HCT116 (cell line): ENCODE data around the gene STK17A.

ENCODE experiments used
- CTCF ChIP-seq, 3 experiments: fragments of 200-600 bp in 1 of 3; sonication (generic) in 1 of 3; IDR thresholded peaks in 2 of 3; conservative IDR thresholded peaks in 1 of 3; 2 replicates each; pipeline ENCODE4 v1.5.1; 2012 to 2017; ENCODE audit warnings: low read depth in 2 of 3, low read length in 2 of 3, antibody characterized with exemption in 1 of 3, borderline replicate concordance in 1 of 3, control low read depth in 1 of 3, mild to moderate bottlenecking in 1 of 3, mixed read lengths in 1 of 3, mixed run types in 1 of 3, moderate library complexity in 1 of 3; ENCODE audit not compliant: insufficient read depth in 1 of 3
- EZH2 ChIP-seq: fragments of 200-600 bp; sonication (generic); IDR thresholded peaks from 2 replicates; pipeline ENCODE4 v1.6.1; 2017; ENCODE audit warnings: antibody characterized with exemption, mixed run types
- EZH2phosphoT487 ChIP-seq: fragments of 200-600 bp; IDR thresholded peaks from 2 replicates; pipeline ENCODE4 v1.6.1; 2018; ENCODE audit warnings: antibody characterized with exemption, borderline replicate concordance
- POLR2A ChIP-seq: IDR thresholded peaks from 2 replicates; pipeline ENCODE4 v1.7.0; 2011; ENCODE audit warnings: borderline replicate concordance; ENCODE audit not compliant: insufficient read depth, insufficient read length; ENCODE audit errors: extremely low read depth
- POLR2AphosphoS5 ChIP-seq: IDR thresholded peaks from 2 replicates; pipeline ENCODE4 v1.6.1; 2011; ENCODE audit warnings: mild to moderate bottlenecking, low read depth, low read length, moderate library complexity
- RAD21 ChIP-seq: IDR thresholded peaks from 2 replicates; pipeline ENCODE4 v1.6.1; 2012; ENCODE audit warnings: low read depth, mild to moderate bottlenecking
- SIN3A ChIP-seq: IDR thresholded peaks from 2 replicates; pipeline ENCODE4 v1.6.1; 2012; ENCODE audit warnings: low read depth
- SRF ChIP-seq: IDR thresholded peaks from 2 replicates; pipeline ENCODE4 v1.6.1; 2012; ENCODE audit warnings: low read depth
- YY1 ChIP-seq: IDR thresholded peaks from 2 replicates; pipeline ENCODE4 v1.6.1; 2011; ENCODE audit warnings: low read length, low read depth, moderate library complexity, mild to moderate bottlenecking; ENCODE audit not compliant: insufficient replicate concordance; ENCODE audit errors: extremely low read depth
- ZNF274 ChIP-seq: fragments of 200-500 bp; sonication (Bioruptor generic); IDR thresholded peaks from 2 replicates; pipeline ENCODE4 v1.6.1; 2014; ENCODE audit warnings: mild to moderate bottlenecking, low read depth, low read length, inconsistent platforms

- TF ChIP-seq YY1 (no peak), CTCF (IDR thresholded peaks at IDR 0.05 in 2 of 3, conservative IDR thresholded peaks at IDR 0.05 in 1 of 3; ENCODE audit: borderline replicate concordance in 1 of 3, insufficient read depth in 1 of 3, low read depth in 2 of 3, low read length in 2 of 3) (no peak), POLR2AphosphoS5 (no peak), SIN3A (no peak), POLR2A (no peak), EZH2phosphoT487 (no peak), EZH2 (no peak), ZNF274 (no peak), SRF (no peak), RAD21 (no peak)
Measured at GRCh38 chr7:43640679-43641078, 57.8 kb downstream of the STK17A start.
